HEK293 (cell line): ENCODE measurements around the gene MOB1B.

ENCODE experiments used
- CTCF ChIA-PET: fragments of 350-600 bp; formaldehyde crosslinking; extraction: SDS; loops from one replicate; lab custom pipeline; 2021; ENCODE audit warnings: antibody characterized with exemption; lab: Yijun Ruan, JAX
- POLR2A ChIA-PET: fragments of 300-600 bp; formaldehyde crosslinking; extraction: SDS; loops from one replicate; lab custom pipeline; 2020; ENCODE audit warnings: antibody characterized with exemption, inconsistent platforms; lab: Yijun Ruan, JAX
- H3K27ac ChIP-seq: fragments of 200-500 bp; sonication (Bioruptor generic); 2 replicates; pipeline ENCODE4 v1.5.1; 2014; ENCODE audit warnings: low read depth, low read length, control low read depth, inconsistent platforms; ENCODE audit errors: extremely low read depth
- H3K36me3 ChIP-seq, 2 experiments: fragments of 200-500 bp in 1 of 2; sonication (Bioruptor generic) in 1 of 2; 1 replicate in 1 of 2; 2 replicates in 1 of 2; pipeline ENCODE4 v1.5.1; 2014 to 2017; ENCODE audit warnings: inconsistent platforms in 2 of 2, low read length in 2 of 2; ENCODE audit not compliant: control insufficient read depth in 2 of 2, insufficient read depth in 1 of 2
- H3K4me1 ChIP-seq: fragments of 200-500 bp; sonication (Bioruptor generic); 2 replicates; pipeline ENCODE4 v1.5.1; 2014; ENCODE audit warnings: mild to moderate bottlenecking, low read length, inconsistent platforms; ENCODE audit not compliant: control insufficient read depth, insufficient read depth
- H3K4me3 ChIP-seq: 2 replicates; pipeline ENCODE4 v1.5.1; 2011; ENCODE audit warnings: low read depth, mild to moderate bottlenecking, control low read depth, low read length, moderate library complexity
- H3K9me3 ChIP-seq: fragments of 200-500 bp; sonication (Bioruptor generic); 2 replicates; pipeline ENCODE4 v1.5.1; 2014; ENCODE audit warnings: low read depth, low read length, inconsistent platforms; ENCODE audit not compliant: control insufficient read depth, insufficient read depth
- CTCF ChIP-seq: fragments of 450-650 bp; formaldehyde crosslinking; IDR thresholded peaks from 2 replicates; pipeline ENCODE4 v1.5.1; 2016; ENCODE audit warnings: missing biosample characterization, missing genetic modification characterization
- MEIS1 ChIP-seq: sonication (generic); formaldehyde crosslinking; IDR thresholded peaks from 2 replicates; pipeline ENCODE4 v1.8.1; 2022; ENCODE audit warnings: missing genetic modification reagents, mild to moderate bottlenecking, borderline replicate concordance
- MZF1 ChIP-seq: fragments of 450-650 bp; formaldehyde crosslinking; IDR thresholded peaks from 2 replicates; pipeline ENCODE4 v1.5.1; 2017; ENCODE audit warnings: missing biosample characterization, missing genetic modification characterization, borderline replicate concordance
- SP2 ChIP-seq: fragments of 450-650 bp; formaldehyde crosslinking; IDR thresholded peaks from 2 replicates; pipeline ENCODE4 v1.5.1; 2016; ENCODE audit warnings: missing biosample characterization, missing genetic modification characterization
- YY1 ChIP-seq: fragments of 450-650 bp; formaldehyde crosslinking; IDR thresholded peaks from 2 replicates; pipeline ENCODE4 v1.5.1; 2018; ENCODE audit warnings: missing biosample characterization, missing genetic modification characterization
- ZBTB17 ChIP-seq: fragments of 450-650 bp; formaldehyde crosslinking; IDR thresholded peaks from 2 replicates; pipeline ENCODE4 v1.5.1; 2016; ENCODE audit warnings: missing biosample characterization, missing genetic modification characterization
- ZBTB26 ChIP-seq: fragments of 450-650 bp; formaldehyde crosslinking; optimal IDR thresholded peaks from 2 replicates; pipeline ENCODE3; 2016; ENCODE audit warnings: missing biosample characterization, mild to moderate bottlenecking, missing genetic modification characterization
- ZEB2 ChIP-seq: fragments of 450-650 bp; formaldehyde crosslinking; IDR thresholded peaks from 2 replicates; pipeline ENCODE4 v1.5.1; 2016; ENCODE audit warnings: missing biosample characterization, missing genetic modification characterization
- ZFP41 ChIP-seq: fragments of 450-650 bp; formaldehyde crosslinking; IDR thresholded peaks from 2 replicates; pipeline ENCODE4 v1.5.1; 2016; ENCODE audit warnings: missing biosample characterization, missing genetic modification characterization, borderline replicate concordance
- ZNF146 ChIP-seq: fragments of 450-650 bp; formaldehyde crosslinking; IDR thresholded peaks from 2 replicates; pipeline ENCODE4 v1.5.1; 2016; ENCODE audit warnings: missing biosample characterization, missing genetic modification characterization
- ZNF211 ChIP-seq: fragments of 450-650 bp; formaldehyde crosslinking; IDR thresholded peaks from 2 replicates; pipeline ENCODE4 v1.5.1; 2016; ENCODE audit warnings: low read depth, missing biosample characterization, missing genetic modification characterization
- ZNF280C ChIP-seq: fragments of 450-650 bp; formaldehyde crosslinking; IDR thresholded peaks from 2 replicates; pipeline ENCODE4 v1.5.1; 2016; ENCODE audit warnings: missing biosample characterization, missing genetic modification characterization
- ZNF354C ChIP-seq: fragments of 450-650 bp; formaldehyde crosslinking; IDR thresholded peaks from 2 replicates; pipeline ENCODE4 v1.5.1; 2016; ENCODE audit warnings: missing biosample characterization, missing genetic modification characterization, low read depth, borderline replicate concordance
- ZNF404 ChIP-seq: fragments of 450-650 bp; formaldehyde crosslinking; IDR thresholded peaks from 2 replicates; pipeline ENCODE4 v1.5.1; 2017; ENCODE audit warnings: missing biosample characterization, missing genetic modification characterization
- ZNF549 ChIP-seq: fragments of 450-650 bp; IDR thresholded peaks from 2 replicates; pipeline ENCODE4 v1.5.1; 2018; ENCODE audit warnings: missing biosample characterization, missing genetic modification characterization, mild to moderate bottlenecking, inconsistent platforms, moderate library complexity
- ZNF571 ChIP-seq: fragments of 450-650 bp; formaldehyde crosslinking; IDR thresholded peaks from 2 replicates; pipeline ENCODE4 v1.5.0; 2017; ENCODE audit warnings: missing biosample characterization, missing genetic modification characterization
- ZNF660 ChIP-seq: fragments of 450-650 bp; IDR thresholded peaks from 2 replicates; pipeline ENCODE4 v1.5.1; 2018; ENCODE audit warnings: missing biosample characterization, mild to moderate bottlenecking, missing genetic modification characterization
- TF ChIP-seq, protein P1 (sequence below): fragments of 450-650 bp; formaldehyde crosslinking; IDR thresholded peaks from 2 replicates; pipeline ENCODE4 v1.5.1; 2016; ENCODE audit warnings: missing biosample characterization, missing genetic modification characterization
- TF ChIP-seq, protein P2 (sequence below): fragments of 450-650 bp; formaldehyde crosslinking; IDR thresholded peaks from 2 replicates; pipeline ENCODE4 v1.5.1; 2017; ENCODE audit warnings: missing biosample characterization, missing genetic modification characterization
- TF ChIP-seq, protein P3 (sequence below): fragments of 450-650 bp; formaldehyde crosslinking; IDR thresholded peaks from 2 replicates; pipeline ENCODE4 v1.5.1; 2016; ENCODE audit warnings: missing biosample characterization, missing genetic modification characterization

The MOB1B gene

DNA sequence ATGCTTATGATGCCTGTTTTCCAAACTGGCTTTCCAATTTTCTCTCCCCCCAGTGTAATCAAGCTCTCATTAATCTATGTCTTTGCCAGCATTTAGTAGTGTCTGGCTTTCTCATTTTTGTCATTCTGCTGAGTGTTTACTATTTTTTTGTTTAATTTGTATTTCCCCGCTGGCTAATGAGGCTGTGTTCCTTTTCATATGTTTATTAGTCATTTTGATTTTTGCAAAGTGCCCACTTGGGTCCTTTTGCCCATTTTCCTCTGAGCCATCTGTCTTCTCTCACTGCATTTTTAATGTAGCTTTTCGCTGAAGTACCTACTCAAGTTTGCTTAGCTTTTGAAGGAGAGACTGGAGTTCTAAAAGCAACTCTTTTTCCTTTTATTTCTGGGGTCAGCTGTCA is 106.0 kb downstream of the MOB1B start:
- TF ChIP-seq SP2 (tag by site-specific recombination) (no peak), ZNF549 (tag by site-specific recombination) (no peak), ZFP41 (no peak), ZEB2 (no peak), ZNF280C (no peak), ZNF571 (tag by site-specific recombination) (no peak), ZNF404 (tag by site-specific recombination) (no peak), ZBTB26 (tag by site-specific recombination) (no peak), ZBTB17 (tag by site-specific recombination) (no peak), ZNF354C (tag by site-specific recombination) (no peak)
- TF ChIP-seq, protein P1, sequence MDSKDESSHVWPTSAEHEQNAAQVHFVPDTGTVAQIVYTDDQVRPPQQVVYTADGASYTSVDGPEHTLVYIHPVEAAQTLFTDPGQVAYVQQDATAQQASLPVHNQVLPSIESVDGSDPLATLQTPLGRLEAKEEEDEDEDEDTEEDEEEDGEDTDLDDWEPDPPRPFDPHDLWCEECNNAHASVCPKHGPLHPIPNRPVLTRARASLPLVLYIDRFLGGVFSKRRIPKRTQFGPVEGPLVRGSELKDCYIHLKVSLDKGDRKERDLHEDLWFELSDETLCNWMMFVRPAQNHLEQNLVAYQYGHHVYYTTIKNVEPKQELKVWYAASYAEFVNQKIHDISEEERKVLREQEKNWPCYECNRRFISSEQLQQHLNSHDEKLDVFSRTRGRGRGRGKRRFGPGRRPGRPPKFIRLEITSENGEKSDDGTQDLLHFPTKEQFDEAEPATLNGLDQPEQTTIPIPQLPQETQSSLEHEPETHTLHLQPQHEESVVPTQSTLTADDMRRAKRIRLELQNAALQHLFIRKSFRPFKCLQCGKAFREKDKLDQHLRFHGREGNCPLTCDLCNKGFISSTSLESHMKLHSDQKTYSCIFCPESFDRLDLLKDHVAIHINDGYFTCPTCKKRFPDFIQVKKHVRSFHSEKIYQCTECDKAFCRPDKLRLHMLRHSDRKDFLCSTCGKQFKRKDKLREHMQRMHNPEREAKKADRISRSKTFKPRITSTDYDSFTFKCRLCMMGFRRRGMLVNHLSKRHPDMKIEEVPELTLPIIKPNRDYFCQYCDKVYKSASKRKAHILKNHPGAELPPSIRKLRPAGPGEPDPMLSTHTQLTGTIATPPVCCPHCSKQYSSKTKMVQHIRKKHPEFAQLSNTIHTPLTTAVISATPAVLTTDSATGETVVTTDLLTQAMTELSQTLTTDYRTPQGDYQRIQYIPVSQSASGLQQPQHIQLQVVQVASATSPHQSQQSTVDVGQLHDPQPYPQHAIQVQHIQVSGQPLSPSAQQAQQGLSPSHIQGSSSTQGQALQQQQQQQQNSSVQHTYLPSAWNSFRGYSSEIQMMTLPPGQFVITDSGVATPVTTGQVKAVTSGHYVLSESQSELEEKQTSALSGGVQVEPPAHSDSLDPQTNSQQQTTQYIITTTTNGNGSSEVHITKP (tag by site-specific recombination), result no peak
- 0 out of 2 replicates have a peak, but pooled peaks cover 3% of the 10 kb centered on the region for H3K4me1 ChIP-seq
- ChIA-PET POLR2A (no interaction called here), CTCF (interaction anchor here (2.6 kb wide), 1 partner anchor 12 kb away, joined by 20 read pairs; no protein-coding TSS in a partner anchor)
- no peaks in the 10 kb centered on the region for H3K9me3 ChIP-seq
- H3K4me3 ChIP-seq, result no peak overlapping the region
- no peaks in the 10 kb centered on the region; a peak in 1 of 3 replicates for H3K36me3 ChIP-seq
- no peak overlapping the region for H3K27ac ChIP-seq

DNA sequence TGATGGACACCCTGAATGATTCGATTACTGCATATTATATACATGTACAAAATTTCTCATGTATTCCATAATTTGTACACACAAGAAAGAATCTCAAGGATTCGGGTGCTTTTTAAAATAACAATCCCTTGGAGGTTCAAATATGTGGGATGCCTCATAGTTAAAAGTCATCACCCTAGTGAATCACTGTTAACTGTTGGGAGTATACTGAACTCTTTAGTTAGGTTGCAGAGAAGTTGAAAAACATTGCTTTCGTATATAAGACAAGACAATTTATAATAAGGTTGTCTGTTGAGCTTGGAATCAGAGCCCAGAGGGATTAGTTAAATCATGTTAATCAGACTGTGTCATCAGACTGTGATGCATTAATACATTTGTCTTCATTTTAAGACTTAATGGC is 106.9 kb downstream of the MOB1B start:
- POLR2A ChIA-PET, result no interaction called here
- Histone ChIP-seq H3K36me3 (no peaks in the 10 kb centered on the region; a peak in 1 of 3 replicates), H3K9me3 (no peaks in the 10 kb centered on the region), H3K4me3 (no peak overlapping the region), H3K27ac (no peak overlapping the region), H3K4me1 (0 out of 2 replicates have a peak, but pooled peaks cover 3% of the 10 kb centered on the region)
- CTCF ChIA-PET, result interaction anchor here (0.6 to 2.6 kb wide), 5 partner anchors 13 to 557 kb away, joined by 3 to 20 read pairs (median 3); no protein-coding TSS in a partner anchor
- TF ChIP-seq ZNF211 (no peak), MZF1 (no peak), YY1 (tag by site-specific recombination) (no peak), ZNF660 (tag by site-specific recombination) (no peak), ZNF146 (tag by site-specific recombination) (no peak), CTCF (tag by site-specific recombination) (no peak), MEIS1 (CRISPR knock-in tag) (no peak)
- TF ChIP-seq, protein P2, sequence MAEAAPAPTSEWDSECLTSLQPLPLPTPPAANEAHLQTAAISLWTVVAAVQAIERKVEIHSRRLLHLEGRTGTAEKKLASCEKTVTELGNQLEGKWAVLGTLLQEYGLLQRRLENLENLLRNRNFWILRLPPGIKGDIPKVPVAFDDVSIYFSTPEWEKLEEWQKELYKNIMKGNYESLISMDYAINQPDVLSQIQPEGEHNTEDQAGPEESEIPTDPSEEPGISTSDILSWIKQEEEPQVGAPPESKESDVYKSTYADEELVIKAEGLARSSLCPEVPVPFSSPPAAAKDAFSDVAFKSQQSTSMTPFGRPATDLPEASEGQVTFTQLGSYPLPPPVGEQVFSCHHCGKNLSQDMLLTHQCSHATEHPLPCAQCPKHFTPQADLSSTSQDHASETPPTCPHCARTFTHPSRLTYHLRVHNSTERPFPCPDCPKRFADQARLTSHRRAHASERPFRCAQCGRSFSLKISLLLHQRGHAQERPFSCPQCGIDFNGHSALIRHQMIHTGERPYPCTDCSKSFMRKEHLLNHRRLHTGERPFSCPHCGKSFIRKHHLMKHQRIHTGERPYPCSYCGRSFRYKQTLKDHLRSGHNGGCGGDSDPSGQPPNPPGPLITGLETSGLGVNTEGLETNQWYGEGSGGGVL (tag by site-specific recombination), result no peak
- TF ChIP-seq, protein P3, sequence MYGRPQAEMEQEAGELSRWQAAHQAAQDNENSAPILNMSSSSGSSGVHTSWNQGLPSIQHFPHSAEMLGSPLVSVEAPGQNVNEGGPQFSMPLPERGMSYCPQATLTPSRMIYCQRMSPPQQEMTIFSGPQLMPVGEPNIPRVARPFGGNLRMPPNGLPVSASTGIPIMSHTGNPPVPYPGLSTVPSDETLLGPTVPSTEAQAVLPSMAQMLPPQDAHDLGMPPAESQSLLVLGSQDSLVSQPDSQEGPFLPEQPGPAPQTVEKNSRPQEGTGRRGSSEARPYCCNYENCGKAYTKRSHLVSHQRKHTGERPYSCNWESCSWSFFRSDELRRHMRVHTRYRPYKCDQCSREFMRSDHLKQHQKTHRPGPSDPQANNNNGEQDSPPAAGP, result no peak
